GM13976 (cell line): ENCODE data around the gene CISD3.

ENCODE experiments used
- DNase-seq: peaks from one replicate; pipeline ENCODE4 v3.0.0; 2012; ENCODE audit warnings: low spot score
- CTCF ChIP-seq: IDR thresholded peaks from 2 replicates; pipeline ENCODE4 v1.5.1; 2012; ENCODE audit warnings: borderline replicate concordance, mild to moderate bottlenecking; ENCODE audit not compliant: insufficient read depth; ENCODE audit errors: extremely low read depth, missing control alignments, control extremely low read depth
- in situ Hi-C: fragments of 300-500 bp; cut with MboI; formaldehyde crosslinking; loops from one replicate; pipeline ENCODE4 v1.12.0; 2022; ENCODE audit warnings: low sequenced_read_pairs, mixed read lengths, inconsistent platforms; ENCODE audit not compliant: unreplicated experiment

Gene CISD3

GRCh38 chr17:38739305-38739704 is 9.2 kb downstream of the CISD3 start:
- in situ Hi-C loops: no loop called here
- TF ChIP-seq CTCF: no peak
- no peak for DNase-seq

DNA sequence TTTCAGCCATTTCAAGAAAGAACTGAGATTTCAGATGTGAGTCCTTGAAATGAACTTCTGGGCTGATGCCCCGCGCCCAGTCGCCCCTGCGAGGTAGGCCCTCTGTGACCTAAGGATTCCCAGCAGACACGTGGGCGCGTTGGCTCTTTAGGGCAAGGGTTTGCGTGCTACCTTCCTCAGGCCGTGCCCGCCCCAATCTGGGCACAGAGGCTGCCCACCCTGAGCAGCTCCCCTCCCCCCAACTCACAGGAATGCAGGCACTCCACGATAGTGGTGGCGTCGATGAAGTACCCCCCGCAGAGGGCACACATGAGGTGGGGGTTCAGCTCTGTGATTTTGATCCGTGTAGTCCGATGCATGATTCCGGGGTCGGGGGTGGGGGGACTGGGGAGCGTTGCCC is 9.9 kb downstream of the CISD3 start:
- in situ Hi-C loops: loop anchor here (5.0 kb wide), 1 partner anchor 63 kb away; no protein-coding TSS in a partner anchor
- no peak for DNase-seq
- no peak for TF ChIP-seq CTCF

DNA sequence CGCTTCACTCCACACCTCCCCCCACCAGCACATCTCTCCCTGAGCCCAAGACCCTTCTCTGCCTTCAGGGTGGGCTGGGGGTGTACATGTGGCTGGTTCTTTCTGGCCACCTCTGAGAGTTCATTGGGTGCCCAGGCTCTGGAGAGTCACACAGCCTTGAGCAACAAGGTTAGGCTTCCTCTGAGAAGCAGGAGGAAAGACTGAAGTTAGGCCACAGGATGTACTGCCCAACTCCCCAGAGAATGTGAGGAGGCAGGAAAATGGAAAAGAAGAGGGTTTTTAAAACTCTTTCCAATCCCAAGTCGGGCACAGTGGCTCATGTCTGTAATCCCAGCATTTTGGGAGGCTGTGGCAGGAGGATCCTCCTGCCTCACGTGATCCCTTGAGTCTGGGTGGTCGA is 10.7 kb downstream of the CISD3 start:
- in situ Hi-C loops: loop anchor here (5.0 kb wide), 1 partner anchor 64 kb away; no protein-coding TSS in a partner anchor
- TF ChIP-seq CTCF: no peak

DNA sequence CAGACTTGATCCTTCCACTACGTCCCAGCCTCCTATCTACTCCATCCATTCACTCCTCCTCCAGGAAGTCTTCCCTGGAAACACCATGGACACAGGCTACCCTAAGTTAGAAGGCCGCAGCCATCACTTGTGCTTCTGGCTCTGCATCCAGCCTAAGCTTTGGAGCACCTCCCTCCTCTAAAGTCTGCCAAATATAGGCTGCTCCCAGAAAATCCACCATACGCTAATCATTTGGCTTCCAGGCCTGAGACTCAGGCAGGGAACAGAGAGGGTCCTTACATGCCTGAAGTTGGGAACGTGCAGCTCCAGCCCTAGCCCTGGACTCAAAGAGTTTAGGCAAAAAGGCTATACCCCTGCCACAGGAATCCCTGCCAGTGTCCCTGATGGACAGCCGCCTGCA is 11.3 kb downstream of the CISD3 start:
- TF ChIP-seq CTCF: no peak
- DNase-seq: no peak
- in situ Hi-C loops: loop anchor here (5.0 kb wide), 1 partner anchor 64 kb away; no protein-coding TSS in a partner anchor

More for the DNA sequence above, 10.7 kb downstream of the CISD3 start:
- no peak for DNase-seq

DNA sequence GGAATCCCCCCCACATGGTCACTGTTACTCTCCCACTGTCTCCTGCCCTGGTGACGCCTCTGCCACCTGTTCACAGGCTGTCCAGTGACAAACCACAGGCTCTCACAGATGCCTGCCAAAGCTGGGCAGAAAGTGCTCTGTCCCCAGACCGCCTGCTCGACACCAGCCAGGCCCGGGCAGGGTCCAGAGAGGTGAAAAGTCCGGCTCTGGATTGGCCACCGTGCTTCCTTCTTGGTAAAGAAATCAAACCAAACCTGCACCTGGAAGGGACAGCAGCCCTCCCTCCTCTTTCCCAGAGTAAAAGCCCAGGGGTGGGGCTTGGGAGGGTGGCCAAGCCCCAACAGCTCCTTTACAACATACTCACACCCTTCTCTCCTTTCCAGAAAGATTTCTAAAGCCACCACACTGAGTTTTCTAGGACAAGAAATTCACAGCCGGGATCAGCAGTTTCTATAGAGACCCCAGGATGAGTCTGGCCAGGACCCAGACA is 11.8 kb downstream of the CISD3 start:
- in situ Hi-C loops: loop anchor here (5.0 kb wide), 1 partner anchor 65 kb away; no protein-coding TSS in a partner anchor
- DNase-seq: no peak
- TF ChIP-seq CTCF: no peak

- in situ Hi-C loops: loop anchor here (5.0 kb wide), 1 partner anchor 65 kb away; no protein-coding TSS in a partner anchor
- DNase-seq: no peak
- TF ChIP-seq CTCF: no peak
Observed at GRCh38 chr17:38742411-38743308, 12.5 kb downstream of the CISD3 start.
